Neural cell (in vitro differentiated cells): Measurements from ENCODE around the gene AMDHD2. TPM values are rescaled to one million over a fixed set of nuclear protein-coding genes. Genes with fewer than 3 reads are reported as not detected.

Experiments
- H2AFZ ChIP-seq: fragments of 200-600, 300-800 bp; sonication (generic), shearing (Covaris generic); 2 replicates; pipeline ENCODE4 v1.6.0; 2014; ENCODE audit warnings: low read depth, mild to moderate bottlenecking, antibody characterized with exemption, low read length, moderate library complexity
- H3F3A ChIP-seq: fragments of 200-600 bp; shearing (Covaris generic); 2 replicates; pipeline ENCODE4 v1.6.1; 2016; ENCODE audit warnings: mild to moderate bottlenecking, moderate library complexity, mixed read lengths, antibody characterized with exemption, low read length; ENCODE audit not compliant: insufficient read depth, poor library complexity, severe bottlenecking
- H3K27ac ChIP-seq: fragments of 200-600, 300-800 bp; sonication (generic), shearing (Covaris generic); 2 replicates; pipeline ENCODE4 v1.5.1; 2014; ENCODE audit warnings: mild to moderate bottlenecking, low read length, moderate library complexity
- H3K27me3 ChIP-seq: fragments of 300-800, 200-600 bp; sonication (generic), shearing (Covaris generic); 2 replicates; pipeline ENCODE4 v1.6.0; 2014; ENCODE audit warnings: mild to moderate bottlenecking, low read depth, low read length, moderate library complexity; ENCODE audit not compliant: insufficient read depth
- H3K36me3 ChIP-seq: fragments of 300-800, 200-600 bp; sonication (generic), shearing (Covaris generic); 2 replicates; pipeline ENCODE4 v1.5.1; 2014; ENCODE audit warnings: mild to moderate bottlenecking, antibody characterized with exemption, low read length, moderate library complexity; ENCODE audit not compliant: insufficient read depth
- H3K4me2 ChIP-seq: fragments of 300-800, 200-600 bp; sonication (generic), shearing (Covaris generic); 2 replicates; pipeline ENCODE4 v1.6.0; 2014; ENCODE audit warnings: mild to moderate bottlenecking, low read length
- H3K4me3 ChIP-seq: fragments of 300-800, 200-600 bp; sonication (generic), shearing (Covaris generic); 2 replicates; pipeline ENCODE4 v1.5.1; 2014; ENCODE audit warnings: mild to moderate bottlenecking, low read length, moderate library complexity
- H3K79me2 ChIP-seq: fragments of 200-600 bp; shearing (Covaris generic); replicated peaks from 2 replicates; pipeline ENCODE4 v1.6.0; 2014; ENCODE audit warnings: mild to moderate bottlenecking, low read length, moderate library complexity; ENCODE audit not compliant: insufficient read depth
- H3K9ac ChIP-seq: fragments of 300-800, 200-600 bp; sonication (generic), shearing (Covaris generic); 2 replicates; pipeline ENCODE4 v1.6.1; 2016; ENCODE audit warnings: mild to moderate bottlenecking, low read length, mixed read lengths
- H3K9me2 ChIP-seq: fragments of 200-600 bp; shearing (Covaris generic); 2 replicates; pipeline ENCODE4 v1.6.1; 2016; ENCODE audit warnings: mild to moderate bottlenecking, low read length, mixed read lengths; ENCODE audit not compliant: insufficient read depth
- H3K9me3 ChIP-seq: fragments of 200-600, 300-800 bp; sonication (generic), shearing (Covaris generic); 2 replicates; pipeline ENCODE4 v1.6.1; 2016; ENCODE audit warnings: mild to moderate bottlenecking, mixed run types, low read length, moderate library complexity, mixed read lengths
- H4K20me1 ChIP-seq: fragments of 200-600 bp; shearing (Covaris generic); 2 replicates; pipeline ENCODE4 v1.6.1; 2016; ENCODE audit warnings: mild to moderate bottlenecking, mixed run types; ENCODE audit not compliant: insufficient read depth
- EP300 ChIP-seq: fragments of 450-650 bp; conservative IDR thresholded peaks from 2 replicates; pipeline ENCODE4 v1.6.1; 2014; ENCODE audit warnings: antibody characterized with exemption, mild to moderate bottlenecking, moderate library complexity; ENCODE audit not compliant: poor library complexity, severe bottlenecking
- EZH2 ChIP-seq: fragments of 200-600, 300-800 bp; shearing (Covaris generic), sonication (generic); IDR thresholded peaks from 2 replicates; pipeline ENCODE4 v1.6.1; 2014; ENCODE audit warnings: antibody characterized with exemption, low read length, borderline replicate concordance, mild to moderate bottlenecking; ENCODE audit not compliant: insufficient read depth, poor library complexity, severe bottlenecking
- MXI1 ChIP-seq: fragments of 450-650 bp; conservative IDR thresholded peaks from 2 replicates; pipeline ENCODE4 v1.6.1; 2014; ENCODE audit warnings: antibody characterized with exemption, mild to moderate bottlenecking; ENCODE audit not compliant: poor library complexity, severe bottlenecking
- POLR2AphosphoS5 ChIP-seq: IDR thresholded peaks from 2 replicates; pipeline ENCODE4 v1.6.1; 2012
- REST ChIP-seq: IDR thresholded peaks from 2 replicates; pipeline ENCODE4 v1.6.1; 2012; ENCODE audit warnings: borderline replicate concordance
- TAF1 ChIP-seq: IDR thresholded peaks from 2 replicates; pipeline ENCODE4 v1.6.1; 2012; ENCODE audit warnings: low read depth
- polyA plus RNA-seq: library from polyadenylated mRNA; depleted of rRNA; stranded (reverse); fragments of >200 nt; gene quantifications from 2 replicates; pipeline ENCODE4 v1.2.3, GENCODE V29; 2014
- TF ChIP-seq, protein P1 (sequence below): fragments of 450-650 bp; IDR thresholded peaks from 2 replicates; pipeline ENCODE4 v1.5.1; 2014; ENCODE audit warnings: antibody characterized with exemption, mild to moderate bottlenecking, moderate library complexity; ENCODE audit not compliant: poor library complexity, severe bottlenecking

The AMDHD2 gene
- polyA plus RNA-seq, 1 donor from 2014 or later = 50.0 TPM

DNA sequence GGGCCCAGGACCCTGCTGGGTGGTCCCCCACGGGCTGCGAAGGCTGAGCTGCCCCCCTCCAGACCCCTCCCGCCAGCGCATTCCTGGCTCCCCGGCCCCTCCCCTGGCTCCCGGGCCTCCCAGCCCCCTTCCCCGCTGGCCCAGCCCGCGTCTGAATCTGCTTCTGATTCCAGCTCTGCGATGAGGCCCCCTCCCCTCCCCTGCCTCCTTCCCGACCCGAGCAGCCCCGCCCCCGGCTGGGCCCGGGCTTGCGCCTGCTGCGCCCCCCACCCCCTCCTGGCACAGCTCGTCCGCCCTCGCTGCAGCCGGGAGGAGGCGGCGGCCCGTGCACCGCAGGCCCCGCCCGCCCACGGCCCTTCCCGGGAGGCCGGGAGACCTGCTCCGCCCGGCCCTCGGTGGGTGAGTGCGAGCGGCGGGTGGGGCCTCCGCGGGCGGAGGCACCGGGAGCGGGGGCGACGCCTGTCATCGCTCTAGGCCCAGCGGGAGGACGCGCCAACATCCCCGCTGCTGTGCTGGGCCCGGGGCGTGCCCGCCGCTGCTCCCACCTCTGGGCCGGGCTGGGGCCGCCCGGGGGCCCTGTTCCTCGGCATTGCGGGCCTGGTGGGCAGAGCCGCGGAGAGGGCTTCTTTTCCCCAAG is 49.0 kb upstream of the AMDHD2 start, which contains the start of gene NTN3:
TSS of gene NTN3 (plus strand) at position 282 of the 637 bp plus-strand sequence. CDS start 405 bp downstream, outside the sequence.
- Histone ChIP-seq H3K4me3 (peak within 1 kb of the TSS; percentile 52), H3K79me2 (no peaks in the 10 kb centered on the region), H3K9ac (peak within 1 kb of the TSS; percentile 49), H3K27me3 (peaks cover 6% of the 10 kb centered on the region), H3K36me3 (no peaks in the 10 kb centered on the region), H3K9me3 (no peaks in the 10 kb centered on the region), H3K4me2 (no peak within 1 kb of the TSS), H2AFZ (no peak within 1 kb of the TSS), H3K27ac (no peak within 1 kb of the TSS), H4K20me1 (no peaks in the 10 kb centered on the region), H3F3A (no peaks in the 10 kb centered on the region), H3K9me2 (no peaks in the 10 kb centered on the region)
- no peak for TF ChIP-seq EZH2
- TF ChIP-seq POLR2AphosphoS5 = no peak
- no peak for TF ChIP-seq REST

DNA sequence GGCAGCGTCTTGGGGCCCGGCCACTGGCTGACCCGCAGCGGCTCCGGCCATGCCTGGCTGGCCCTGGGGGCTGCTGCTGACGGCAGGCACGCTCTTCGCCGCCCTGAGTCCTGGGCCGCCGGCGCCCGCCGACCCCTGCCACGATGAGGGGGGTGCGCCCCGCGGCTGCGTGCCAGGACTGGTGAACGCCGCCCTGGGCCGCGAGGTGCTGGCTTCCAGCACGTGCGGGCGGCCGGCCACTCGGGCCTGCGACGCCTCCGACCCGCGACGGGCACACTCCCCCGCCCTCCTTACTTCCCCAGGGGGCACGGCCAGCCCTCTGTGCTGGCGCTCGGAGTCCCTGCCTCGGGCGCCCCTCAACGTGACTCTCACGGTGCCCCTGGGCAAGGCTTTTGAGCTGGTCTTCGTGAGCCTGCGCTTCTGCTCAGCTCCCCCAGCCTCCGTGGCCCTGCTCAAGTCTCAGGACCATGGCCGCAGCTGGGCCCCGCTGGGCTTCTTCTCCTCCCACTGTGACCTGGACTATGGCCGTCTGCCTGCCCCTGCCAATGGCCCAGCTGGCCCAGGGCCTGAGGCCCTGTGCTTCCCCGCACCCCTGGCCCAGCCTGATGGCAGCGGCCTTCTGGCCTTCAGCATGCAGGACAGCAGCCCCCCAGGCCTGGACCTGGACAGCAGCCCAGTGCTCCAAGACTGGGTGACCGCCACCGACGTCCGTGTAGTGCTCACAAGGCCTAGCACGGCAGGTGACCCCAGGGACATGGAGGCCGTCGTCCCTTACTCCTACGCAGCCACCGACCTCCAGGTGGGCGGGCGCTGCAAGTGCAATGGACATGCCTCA is 48.3 kb upstream of the AMDHD2 start:
- peak overlapping the region; percentile 49 for H3K9ac ChIP-seq
- H2AFZ ChIP-seq = no peak overlapping the region
- H3K4me3 ChIP-seq = peak overlapping the region; percentile 52
- no peaks in the 10 kb centered on the region for H3K36me3 ChIP-seq
- no peak overlapping the region for H3K27ac ChIP-seq
- TF ChIP-seq, protein P1, sequence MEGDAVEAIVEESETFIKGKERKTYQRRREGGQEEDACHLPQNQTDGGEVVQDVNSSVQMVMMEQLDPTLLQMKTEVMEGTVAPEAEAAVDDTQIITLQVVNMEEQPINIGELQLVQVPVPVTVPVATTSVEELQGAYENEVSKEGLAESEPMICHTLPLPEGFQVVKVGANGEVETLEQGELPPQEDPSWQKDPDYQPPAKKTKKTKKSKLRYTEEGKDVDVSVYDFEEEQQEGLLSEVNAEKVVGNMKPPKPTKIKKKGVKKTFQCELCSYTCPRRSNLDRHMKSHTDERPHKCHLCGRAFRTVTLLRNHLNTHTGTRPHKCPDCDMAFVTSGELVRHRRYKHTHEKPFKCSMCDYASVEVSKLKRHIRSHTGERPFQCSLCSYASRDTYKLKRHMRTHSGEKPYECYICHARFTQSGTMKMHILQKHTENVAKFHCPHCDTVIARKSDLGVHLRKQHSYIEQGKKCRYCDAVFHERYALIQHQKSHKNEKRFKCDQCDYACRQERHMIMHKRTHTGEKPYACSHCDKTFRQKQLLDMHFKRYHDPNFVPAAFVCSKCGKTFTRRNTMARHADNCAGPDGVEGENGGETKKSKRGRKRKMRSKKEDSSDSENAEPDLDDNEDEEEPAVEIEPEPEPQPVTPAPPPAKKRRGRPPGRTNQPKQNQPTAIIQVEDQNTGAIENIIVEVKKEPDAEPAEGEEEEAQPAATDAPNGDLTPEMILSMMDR = no peak
- TF ChIP-seq POLR2AphosphoS5 (no peak), MXI1 (no peak), EP300 (no peak), EZH2 (no peak), TAF1 (no peak)
- H4K20me1 ChIP-seq = no peaks in the 10 kb centered on the region
- peaks cover 6% of the 10 kb centered on the region for H3K27me3 ChIP-seq
- no peaks in the 10 kb centered on the region for H3F3A ChIP-seq
- no peak overlapping the region for H3K4me2 ChIP-seq
- no peaks in the 10 kb centered on the region for H3K9me3 ChIP-seq
- H3K79me2 ChIP-seq = peaks cover 5% of the 10 kb centered on the region
- no peaks in the 10 kb centered on the region for H3K9me2 ChIP-seq
